Measurements from ENCODE around the gene ARVCF. TPM values are rescaled to one million over a fixed set of nuclear protein-coding genes. Genes with fewer than 3 reads are reported as not detected.

The ARVCF gene
- total and polyA plus RNA-seq, 2 experiments from 2014 or later = 40.3 to 55.5 TPM

GRCh38 chr22:20013382-20013871 is 3.2 kb downstream of the ARVCF start:
- TF ChIP-seq, protein P1, sequence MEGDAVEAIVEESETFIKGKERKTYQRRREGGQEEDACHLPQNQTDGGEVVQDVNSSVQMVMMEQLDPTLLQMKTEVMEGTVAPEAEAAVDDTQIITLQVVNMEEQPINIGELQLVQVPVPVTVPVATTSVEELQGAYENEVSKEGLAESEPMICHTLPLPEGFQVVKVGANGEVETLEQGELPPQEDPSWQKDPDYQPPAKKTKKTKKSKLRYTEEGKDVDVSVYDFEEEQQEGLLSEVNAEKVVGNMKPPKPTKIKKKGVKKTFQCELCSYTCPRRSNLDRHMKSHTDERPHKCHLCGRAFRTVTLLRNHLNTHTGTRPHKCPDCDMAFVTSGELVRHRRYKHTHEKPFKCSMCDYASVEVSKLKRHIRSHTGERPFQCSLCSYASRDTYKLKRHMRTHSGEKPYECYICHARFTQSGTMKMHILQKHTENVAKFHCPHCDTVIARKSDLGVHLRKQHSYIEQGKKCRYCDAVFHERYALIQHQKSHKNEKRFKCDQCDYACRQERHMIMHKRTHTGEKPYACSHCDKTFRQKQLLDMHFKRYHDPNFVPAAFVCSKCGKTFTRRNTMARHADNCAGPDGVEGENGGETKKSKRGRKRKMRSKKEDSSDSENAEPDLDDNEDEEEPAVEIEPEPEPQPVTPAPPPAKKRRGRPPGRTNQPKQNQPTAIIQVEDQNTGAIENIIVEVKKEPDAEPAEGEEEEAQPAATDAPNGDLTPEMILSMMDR (IDR thresholded peaks at IDR 0.05; ENCODE audit: low read depth, low read length) = peak; percentile 90
- Histone ChIP-seq H3K4me3 (no peak overlapping the region), H3K9me3 (ENCODE audit: low read depth) (no peaks in the 10 kb centered on the region), H3K27ac (no peak overlapping the region), H3K27me3 (peaks cover 32% of the 10 kb centered on the region), H3K4me1 (ENCODE audit: low read depth) (no peaks in the 10 kb centered on the region), H3K36me3 (no peaks in the 10 kb centered on the region)
- peak; percentile 73 to 85 for DNase-seq (ENCODE audit: low read depth in 1 of 2, low spot score in 1 of 2)

GRCh38 chr22:20012741-20013331 is 3.8 kb downstream of the ARVCF start:
- H3K27me3 ChIP-seq = peaks cover 26% of the 10 kb centered on the region
- H3K36me3 ChIP-seq = no peaks in the 10 kb centered on the region
- no peaks in the 10 kb centered on the region for H3K4me1 ChIP-seq (ENCODE audit: low read depth)
- H3K27ac ChIP-seq = no peak overlapping the region
- no peak for DNase-seq (ENCODE audit: low read depth in 1 of 2, low spot score in 1 of 2)
- TF ChIP-seq, protein P1 (IDR thresholded peaks at IDR 0.05; ENCODE audit: low read depth, low read length) = no peak
- H3K4me3 ChIP-seq = no peak overlapping the region
- no peaks in the 10 kb centered on the region for H3K9me3 ChIP-seq (ENCODE audit: low read depth)

GRCh38 chr22:20011993-20012740 is 4.5 kb downstream of the ARVCF start:
- Histone ChIP-seq H3K4me3 (no peak overlapping the region), H3K36me3 (no peaks in the 10 kb centered on the region), H3K9me3 (ENCODE audit: low read depth) (no peaks in the 10 kb centered on the region), H3K27me3 (peaks cover 20% of the 10 kb centered on the region), H3K4me1 (ENCODE audit: low read depth) (peaks cover 3% of the 10 kb centered on the region), H3K27ac (no peak overlapping the region)
- TF ChIP-seq, protein P1 (IDR thresholded peaks at IDR 0.05; ENCODE audit: low read depth, low read length) = no peak
- DNase-seq (ENCODE audit: low read depth in 1 of 2, low spot score in 1 of 2) = no peak

DNA sequence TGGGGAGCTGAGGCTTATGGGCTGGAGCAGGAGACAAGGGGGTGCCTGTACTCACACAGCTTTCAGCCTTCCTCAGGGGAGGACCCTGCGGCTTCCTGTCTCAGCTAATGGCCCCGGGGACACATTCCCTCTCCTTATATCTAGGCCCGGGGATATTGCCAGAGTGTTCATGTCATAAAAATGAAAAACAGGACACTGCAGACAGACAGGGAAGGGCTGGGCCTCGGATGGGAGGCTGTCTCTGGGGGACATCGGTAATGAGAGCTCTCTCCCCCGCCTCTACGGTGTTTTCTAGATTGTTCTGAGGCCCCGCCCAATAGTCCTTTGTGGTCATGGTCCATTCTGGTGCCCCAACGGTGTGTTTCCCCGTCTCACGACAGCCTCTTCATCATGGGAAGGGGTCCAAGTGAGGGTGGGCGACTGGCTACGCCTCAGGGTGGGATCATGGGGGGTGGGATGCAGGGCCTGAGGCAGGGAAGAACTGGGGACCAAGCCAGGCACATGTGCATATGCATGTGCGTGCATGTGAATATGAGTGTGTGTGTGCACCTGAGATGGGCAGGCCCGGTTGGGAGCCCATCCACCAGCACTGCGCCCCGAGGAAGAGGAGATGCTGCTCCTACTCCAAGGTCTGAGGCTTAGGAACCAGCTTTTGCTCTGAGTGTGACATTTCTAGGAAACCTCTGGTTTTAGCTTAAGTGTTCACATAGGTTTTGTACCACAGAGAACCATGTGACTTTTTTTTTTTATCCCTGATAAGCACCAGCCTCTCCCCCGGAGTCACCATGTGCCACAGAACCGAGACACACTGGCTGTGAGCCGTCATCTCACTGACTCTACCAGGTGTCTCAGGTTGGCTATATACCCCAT is 5.3 kb downstream of the ARVCF start:
- Histone ChIP-seq H3K4me3 (no peak overlapping the region), H3K4me1 (ENCODE audit: low read depth) (peaks cover 3% of the 10 kb centered on the region), H3K36me3 (no peaks in the 10 kb centered on the region), H3K27me3 (peaks cover 17% of the 10 kb centered on the region), H3K9me3 (ENCODE audit: low read depth) (no peaks in the 10 kb centered on the region), H3K27ac (no peak overlapping the region)
- TF ChIP-seq, protein P1 (IDR thresholded peaks at IDR 0.05; ENCODE audit: low read depth, low read length) = no peak
- DNase-seq (ENCODE audit: low read depth in 1 of 2, low spot score in 1 of 2) = no peak

GRCh38 chr22:20010307-20011122 is 6.1 kb downstream of the ARVCF start:
- Histone ChIP-seq H3K4me3 (no peak overlapping the region), H3K9me3 (ENCODE audit: low read depth) (no peaks in the 10 kb centered on the region), H3K27me3 (peaks cover 9% of the 10 kb centered on the region), H3K36me3 (no peaks in the 10 kb centered on the region), H3K4me1 (ENCODE audit: low read depth) (peaks cover 3% of the 10 kb centered on the region), H3K27ac (no peak overlapping the region)
- DNase-seq (ENCODE audit: low read depth in 1 of 2, low spot score in 1 of 2) = no peak
- TF ChIP-seq, protein P1 (IDR thresholded peaks at IDR 0.05; ENCODE audit: low read depth, low read length) = no peak
